Ascending aorta (tissue), 2 donors: Measurements from ENCODE around the gene EPN3. TPM values are rescaled to one million over a fixed set of nuclear protein-coding genes. Genes with fewer than 3 reads are reported as not detected.

Experiments used
- DNase-seq, 2 donors: peaks; one replicate each; pipeline ENCODE4 v3.0.0-alpha.2; 2019; ENCODE audit warnings: low spot score in 2 of 2
- H3K27ac ChIP-seq, 2 donors: fragments of 200-600 bp; sonication (generic); one replicate each; pipeline ENCODE4 v1.5.1; 2016 to 2017; ENCODE audit warnings: mild to moderate bottlenecking in 1 of 2
- H3K27me3 ChIP-seq: fragments of 200-600 bp; sonication (generic); one replicate; pipeline ENCODE4 v1.5.1; 2017
- H3K36me3 ChIP-seq, 2 donors: fragments of 200-600 bp; sonication (generic); one replicate each; pipeline ENCODE4 v1.5.1; 2016
- H3K4me1 ChIP-seq, 2 donors: fragments of 200-600 bp; sonication (generic); one replicate each; pipeline ENCODE4 v1.5.1; 2016 to 2017; ENCODE audit warnings: mild to moderate bottlenecking in 1 of 2
- H3K4me3 ChIP-seq, 2 donors: fragments of 200-600 bp; sonication (generic); one replicate each; pipeline ENCODE4 v1.5.1; 2016 to 2017; ENCODE audit warnings: mild to moderate bottlenecking in 1 of 2
- H3K9me3 ChIP-seq, 2 donors: fragments of 200-600 bp; sonication (generic); one replicate each; pipeline ENCODE4 v1.5.1; 2016
- intact Hi-C: fragments of 100-400 bp; cut with DNase I; formaldehyde crosslinking; loops from one replicate; pipeline ENCODE4 v1.15.1; 2023
- total RNA-seq: library from RNA; depleted of rRNA; stranded (reverse); fragments of >200 nt; gene quantifications from one replicate; pipeline ENCODE4 v1.1.0, GENCODE V29; 2016
- TF ChIP-seq, protein P1 (sequence below), 3 experiments: fragments of 200-600 bp in 2 of 3; fragments of 450-650 bp in 1 of 3; sonication (generic) in 2 of 3; IDR thresholded peaks; one replicate each; pipeline ENCODE4 v1.5.1; 2016 to 2019; ENCODE audit warnings: antibody characterized with exemption in 3 of 3, mild to moderate bottlenecking in 1 of 3, moderate library complexity in 1 of 3

Gene EPN3
- total RNA-seq, 1 donor from 2014 or later = 0.85 TPM

DNA sequence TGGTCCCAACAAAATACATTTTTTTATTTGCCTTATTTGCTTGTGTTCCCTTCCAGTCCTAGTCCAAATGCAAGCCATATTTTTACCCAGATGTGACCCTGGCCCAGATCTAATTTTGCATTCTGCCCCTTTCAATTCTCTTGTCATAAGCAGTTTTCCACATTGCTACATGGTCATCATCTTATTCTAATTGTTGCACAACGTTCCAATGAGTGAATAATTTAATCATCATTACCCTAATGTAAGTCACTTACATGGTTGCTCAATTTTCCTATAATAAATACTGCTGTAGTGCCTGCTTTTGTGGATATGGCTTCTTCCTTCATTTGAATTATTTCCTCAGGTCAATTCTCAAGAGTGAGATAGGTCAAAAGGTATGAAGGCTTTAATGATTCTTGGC lies 41.0 kb upstream of the EPN3 start:
- Histone ChIP-seq H3K36me3 (peaks cover 0 to 10% of the 10 kb centered on the region in 2 donors), H3K4me1 (no peaks in the 10 kb centered on the region), H3K27me3 (no peaks in the 10 kb centered on the region), H3K9me3 (no peaks in the 10 kb centered on the region), H3K27ac (no peak overlapping the region), H3K4me3 (no peak overlapping the region)
- no peak for DNase-seq
- intact Hi-C loops = no loop called here
- TF ChIP-seq, protein P1, sequence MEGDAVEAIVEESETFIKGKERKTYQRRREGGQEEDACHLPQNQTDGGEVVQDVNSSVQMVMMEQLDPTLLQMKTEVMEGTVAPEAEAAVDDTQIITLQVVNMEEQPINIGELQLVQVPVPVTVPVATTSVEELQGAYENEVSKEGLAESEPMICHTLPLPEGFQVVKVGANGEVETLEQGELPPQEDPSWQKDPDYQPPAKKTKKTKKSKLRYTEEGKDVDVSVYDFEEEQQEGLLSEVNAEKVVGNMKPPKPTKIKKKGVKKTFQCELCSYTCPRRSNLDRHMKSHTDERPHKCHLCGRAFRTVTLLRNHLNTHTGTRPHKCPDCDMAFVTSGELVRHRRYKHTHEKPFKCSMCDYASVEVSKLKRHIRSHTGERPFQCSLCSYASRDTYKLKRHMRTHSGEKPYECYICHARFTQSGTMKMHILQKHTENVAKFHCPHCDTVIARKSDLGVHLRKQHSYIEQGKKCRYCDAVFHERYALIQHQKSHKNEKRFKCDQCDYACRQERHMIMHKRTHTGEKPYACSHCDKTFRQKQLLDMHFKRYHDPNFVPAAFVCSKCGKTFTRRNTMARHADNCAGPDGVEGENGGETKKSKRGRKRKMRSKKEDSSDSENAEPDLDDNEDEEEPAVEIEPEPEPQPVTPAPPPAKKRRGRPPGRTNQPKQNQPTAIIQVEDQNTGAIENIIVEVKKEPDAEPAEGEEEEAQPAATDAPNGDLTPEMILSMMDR (IDR thresholded peaks at IDR 0.05) = no peak

DNA sequence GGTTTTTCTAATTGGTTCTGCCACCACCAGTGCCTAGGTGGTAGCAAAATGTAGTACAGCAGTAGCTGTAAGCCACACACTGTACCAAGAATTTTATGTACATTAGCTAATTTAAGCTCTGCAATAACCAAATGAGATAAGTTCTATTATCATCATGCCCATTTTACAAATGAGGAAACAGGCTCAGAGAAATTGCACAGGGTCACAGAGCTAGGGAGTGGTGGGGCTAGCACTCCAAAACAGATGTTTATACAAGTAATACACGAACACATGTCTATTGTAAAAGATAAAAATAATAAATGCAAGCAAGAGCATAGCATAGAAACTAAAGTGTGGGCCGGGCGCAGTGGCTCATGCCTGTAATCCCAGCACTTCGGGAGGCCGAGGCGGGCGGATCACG lies 40.3 kb upstream of the EPN3 start:
- H3K27ac ChIP-seq = no peak overlapping the region
- H3K9me3 ChIP-seq = no peaks in the 10 kb centered on the region
- no peak overlapping the region for H3K4me3 ChIP-seq
- no peaks in the 10 kb centered on the region for H3K27me3 ChIP-seq
- DNase-seq = no peak
- TF ChIP-seq, protein P1 (IDR thresholded peaks at IDR 0.05) = no peak
- H3K36me3 ChIP-seq = peaks cover 0 to 5% of the 10 kb centered on the region in 2 donors
- H3K4me1 ChIP-seq = no peaks in the 10 kb centered on the region
- intact Hi-C loops = no loop called here

DNA sequence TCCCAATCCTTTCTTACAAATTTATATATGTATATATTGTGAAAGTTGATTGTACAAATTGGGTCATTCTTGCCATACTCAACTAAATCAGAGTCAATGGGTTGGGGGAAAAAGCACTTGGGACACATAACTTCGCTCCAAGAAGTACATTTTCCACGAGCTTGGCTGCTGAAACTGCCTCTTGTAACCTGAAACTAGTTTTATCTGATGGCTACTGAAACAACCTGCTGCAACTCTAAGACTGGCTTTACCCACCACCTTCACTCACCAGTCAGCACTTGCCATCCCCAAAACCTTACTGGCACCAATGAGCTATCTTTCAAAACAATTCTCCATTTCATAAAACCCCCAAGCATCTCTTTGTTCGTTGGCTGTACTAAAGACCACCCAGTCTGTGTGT lies 38.8 kb upstream of the EPN3 start:
- intact Hi-C loops = no loop called here
- Histone ChIP-seq H3K4me3 (no peak overlapping the region), H3K27me3 (no peaks in the 10 kb centered on the region), H3K9me3 (no peaks in the 10 kb centered on the region), H3K27ac (no peak overlapping the region), H3K36me3 (no peaks in the 10 kb centered on the region), H3K4me1 (no peaks in the 10 kb centered on the region)
- no peak for DNase-seq
- TF ChIP-seq, protein P1 (IDR thresholded peaks at IDR 0.05) = no peak

DNA sequence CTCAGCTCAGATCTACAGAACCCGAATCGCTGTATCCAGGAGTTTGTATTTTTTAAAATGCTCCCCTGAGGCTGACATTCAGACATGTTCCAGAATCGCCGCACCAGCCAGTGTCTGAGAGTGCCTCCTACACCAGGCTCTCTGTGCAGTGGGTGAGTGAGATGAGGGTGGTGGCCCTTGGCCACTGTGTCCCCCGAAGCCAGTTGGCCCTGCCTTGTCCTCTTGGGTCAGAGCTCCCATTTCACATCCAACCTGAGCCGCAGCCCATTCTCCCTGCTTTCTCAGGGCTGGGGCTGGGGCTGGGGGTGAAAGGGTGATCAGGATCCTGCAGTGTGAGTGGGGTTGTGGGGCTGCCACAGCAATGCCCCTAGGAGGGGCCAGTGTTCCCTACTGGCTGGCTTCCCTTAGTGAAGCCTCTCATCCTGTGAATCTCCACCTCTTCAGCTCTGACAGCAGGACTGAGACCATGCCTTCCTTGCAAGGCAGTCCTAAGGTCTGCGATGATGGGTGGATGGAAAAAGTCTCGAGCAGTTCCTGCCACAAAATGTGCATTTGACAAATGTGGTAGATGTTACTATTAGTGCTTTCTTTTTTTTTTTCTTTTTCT lies 37.2 kb upstream of the EPN3 start:
- TF ChIP-seq, protein P1 (IDR thresholded peaks at IDR 0.05) = no peak
- DNase-seq = no peak
- Histone ChIP-seq H3K27ac (no peak overlapping the region), H3K9me3 (no peaks in the 10 kb centered on the region), H3K27me3 (no peaks in the 10 kb centered on the region), H3K4me1 (no peaks in the 10 kb centered on the region), H3K36me3 (no peaks in the 10 kb centered on the region), H3K4me3 (no peak overlapping the region)
- intact Hi-C loops = no loop called here

DNA sequence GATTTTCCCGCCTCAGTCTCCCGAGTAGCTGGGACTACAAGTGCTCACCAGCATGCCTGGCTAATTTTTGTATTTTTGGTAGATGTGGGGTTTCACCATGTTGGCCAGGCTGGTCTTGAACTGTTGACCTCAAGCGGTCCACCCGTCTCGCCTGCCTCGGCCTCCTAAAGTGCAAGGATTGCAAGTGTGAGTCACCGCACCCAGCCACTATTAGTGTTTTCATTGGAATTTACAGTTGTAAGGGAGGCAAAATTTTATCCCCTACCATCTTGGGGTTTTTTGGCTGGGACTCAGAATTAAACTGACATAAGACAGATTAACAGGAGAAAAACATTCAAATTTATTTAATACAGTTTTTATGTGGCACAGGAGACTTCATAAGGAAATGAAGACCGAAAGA lies 36.6 kb upstream of the EPN3 start:
- Histone ChIP-seq H3K27ac (no peak overlapping the region), H3K4me1 (no peaks in the 10 kb centered on the region), H3K9me3 (no peaks in the 10 kb centered on the region), H3K4me3 (no peak overlapping the region), H3K27me3 (no peaks in the 10 kb centered on the region), H3K36me3 (no peaks in the 10 kb centered on the region)
- TF ChIP-seq, protein P1 (IDR thresholded peaks at IDR 0.05) = no peak
- DNase-seq = no peak
- intact Hi-C loops = no loop called here
